Measurements from ENCODE around the gene CSMD2.

DNA sequence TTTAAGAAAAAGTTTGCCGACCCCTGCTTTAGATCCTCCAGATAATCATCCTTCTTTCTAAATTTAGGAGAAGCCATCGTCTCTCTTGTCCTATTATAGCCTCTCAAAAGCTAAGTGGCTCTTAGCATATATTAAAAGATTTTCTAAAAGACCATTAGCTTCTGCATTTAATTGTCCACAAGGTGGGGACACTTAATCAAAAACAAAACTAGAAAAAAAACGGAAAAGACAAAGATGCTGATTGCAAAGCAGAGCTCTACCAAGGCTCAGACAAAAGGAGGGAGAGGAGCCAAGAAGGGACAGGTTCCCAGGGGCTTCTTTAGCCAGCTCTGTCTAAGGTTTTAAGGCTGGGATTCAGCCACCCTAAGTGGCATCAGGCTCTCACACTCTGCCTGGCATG is 429.4 kb downstream of the CSMD2 start:
- TF ChIP-seq, protein P1, sequence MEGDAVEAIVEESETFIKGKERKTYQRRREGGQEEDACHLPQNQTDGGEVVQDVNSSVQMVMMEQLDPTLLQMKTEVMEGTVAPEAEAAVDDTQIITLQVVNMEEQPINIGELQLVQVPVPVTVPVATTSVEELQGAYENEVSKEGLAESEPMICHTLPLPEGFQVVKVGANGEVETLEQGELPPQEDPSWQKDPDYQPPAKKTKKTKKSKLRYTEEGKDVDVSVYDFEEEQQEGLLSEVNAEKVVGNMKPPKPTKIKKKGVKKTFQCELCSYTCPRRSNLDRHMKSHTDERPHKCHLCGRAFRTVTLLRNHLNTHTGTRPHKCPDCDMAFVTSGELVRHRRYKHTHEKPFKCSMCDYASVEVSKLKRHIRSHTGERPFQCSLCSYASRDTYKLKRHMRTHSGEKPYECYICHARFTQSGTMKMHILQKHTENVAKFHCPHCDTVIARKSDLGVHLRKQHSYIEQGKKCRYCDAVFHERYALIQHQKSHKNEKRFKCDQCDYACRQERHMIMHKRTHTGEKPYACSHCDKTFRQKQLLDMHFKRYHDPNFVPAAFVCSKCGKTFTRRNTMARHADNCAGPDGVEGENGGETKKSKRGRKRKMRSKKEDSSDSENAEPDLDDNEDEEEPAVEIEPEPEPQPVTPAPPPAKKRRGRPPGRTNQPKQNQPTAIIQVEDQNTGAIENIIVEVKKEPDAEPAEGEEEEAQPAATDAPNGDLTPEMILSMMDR (conservative IDR thresholded peaks at IDR 0.05; ENCODE audit: low read length): 0 out of 2 replicates have a peak, but pooled peaks have one; percentile 22
- TF ChIP-seq EZH2phosphoT487 (IDR thresholded peaks at IDR 0.05; ENCODE audit: borderline replicate concordance): no peak
